Sigmoid colon (tissue), 4 donors: Measurements from ENCODE around the gene PDE4D.

Experiments
- EP300 ChIP-seq, 4 donors: sonication (generic); formaldehyde crosslinking; IDR thresholded peaks; one replicate each; pipeline ENCODE4 v1.6.1; 2017; ENCODE audit warnings: antibody characterized with exemption in 4 of 4
- TF ChIP-seq, protein P1 (sequence below), 4 experiments: fragments of 450-650 bp in 3 of 4; fragments of 200-600 bp in 1 of 4; IDR thresholded peaks; one replicate each; pipeline ENCODE4 v1.5.1; 2016 to 2019; ENCODE audit warnings: antibody characterized with exemption in 4 of 4, mild to moderate bottlenecking in 3 of 4, moderate library complexity in 2 of 4

DNA sequence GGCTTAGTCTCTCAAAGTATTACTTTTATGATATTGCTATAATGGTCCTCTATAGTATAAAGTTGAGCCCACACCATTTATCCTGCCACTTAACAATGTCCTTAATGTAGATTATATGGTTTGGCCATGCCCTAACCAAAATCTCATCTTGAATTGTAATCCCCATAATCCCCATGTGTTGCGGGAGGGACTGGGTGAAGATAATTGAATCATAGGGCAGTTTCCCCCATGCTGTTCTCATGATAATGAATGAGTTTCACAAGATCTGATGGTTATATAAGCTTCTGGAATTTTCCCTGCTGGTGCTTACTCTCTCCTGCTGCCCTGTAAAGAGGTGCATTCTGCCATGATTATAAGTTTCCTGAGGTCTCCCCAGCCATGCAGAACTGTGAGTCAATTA, 811.8 kb downstream of the PDE4D start:
- TF ChIP-seq, protein P1, sequence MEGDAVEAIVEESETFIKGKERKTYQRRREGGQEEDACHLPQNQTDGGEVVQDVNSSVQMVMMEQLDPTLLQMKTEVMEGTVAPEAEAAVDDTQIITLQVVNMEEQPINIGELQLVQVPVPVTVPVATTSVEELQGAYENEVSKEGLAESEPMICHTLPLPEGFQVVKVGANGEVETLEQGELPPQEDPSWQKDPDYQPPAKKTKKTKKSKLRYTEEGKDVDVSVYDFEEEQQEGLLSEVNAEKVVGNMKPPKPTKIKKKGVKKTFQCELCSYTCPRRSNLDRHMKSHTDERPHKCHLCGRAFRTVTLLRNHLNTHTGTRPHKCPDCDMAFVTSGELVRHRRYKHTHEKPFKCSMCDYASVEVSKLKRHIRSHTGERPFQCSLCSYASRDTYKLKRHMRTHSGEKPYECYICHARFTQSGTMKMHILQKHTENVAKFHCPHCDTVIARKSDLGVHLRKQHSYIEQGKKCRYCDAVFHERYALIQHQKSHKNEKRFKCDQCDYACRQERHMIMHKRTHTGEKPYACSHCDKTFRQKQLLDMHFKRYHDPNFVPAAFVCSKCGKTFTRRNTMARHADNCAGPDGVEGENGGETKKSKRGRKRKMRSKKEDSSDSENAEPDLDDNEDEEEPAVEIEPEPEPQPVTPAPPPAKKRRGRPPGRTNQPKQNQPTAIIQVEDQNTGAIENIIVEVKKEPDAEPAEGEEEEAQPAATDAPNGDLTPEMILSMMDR (IDR thresholded peaks at IDR 0.05), result no peak
- TF ChIP-seq EP300 (IDR thresholded peaks at IDR 0.05), result no peak
